ENCODE data around the gene P2RY13.

- TF ChIP-seq YY1 (IDR thresholded peaks at IDR 0.05; ENCODE audit: low read depth), result no peak
- TF ChIP-seq EP300 (IDR thresholded peaks at IDR 0.05; ENCODE audit: borderline replicate concordance), result no peak
- no peak for TF ChIP-seq CEBPB (IDR thresholded peaks at IDR 0.05)
Observed at GRCh38 chr3:151347432-151347831, 18.1 kb upstream of the P2RY13 start.
